K562 (cell line): ENCODE results near the gene CLEC18B.
"Not testable (repeated sequence)": the region's sequence is repeated elsewhere in the genome, so short reads cannot be mapped to it uniquely, and the experiment has no call there.

Experiments
- CTCF ChIP-seq, 3 experiments: IDR thresholded peaks in 2 of 3; conservative IDR thresholded peaks in 1 of 3; 2 replicates each; pipeline ENCODE4 v1.5.1; 2011 to 2012; ENCODE audit warnings: low read length in 3 of 3, mild to moderate bottlenecking in 3 of 3, control low read depth in 2 of 3, improper control_type of control experiment in 1 of 3, inconsistent platforms in 1 of 3, low read depth in 1 of 3, mixed read lengths in 1 of 3, moderate library complexity in 1 of 3; ENCODE audit not compliant: insufficient read depth in 2 of 3
- EGR1 ChIP-seq: fragments of 450-650 bp; conservative IDR thresholded peaks from 2 replicates; pipeline ENCODE4 v1.6.1; 2017; ENCODE audit warnings: mild to moderate bottlenecking
- ELF4 ChIP-seq: fragments of 450-650 bp; formaldehyde crosslinking; IDR thresholded peaks from 2 replicates; pipeline ENCODE4 v1.4.0; 2022; ENCODE audit warnings: missing genetic modification characterization
- GABPB2 ChIP-seq: fragments of 250-450 bp; sonication (Bioruptor Pico); conservative IDR thresholded peaks from 2 replicates; pipeline ENCODE4 v1.5.1; 2021; ENCODE audit warnings: mild to moderate bottlenecking
- NRF1 ChIP-seq, 2 experiments: fragments of 450-650 bp; IDR thresholded peaks in 1 of 2; conservative IDR thresholded peaks in 1 of 2; 2 replicates each; pipeline ENCODE4 v1.6.1; 2014; ENCODE audit warnings: mild to moderate bottlenecking in 2 of 2
- POLR2A ChIP-seq: fragments of 450-650 bp; conservative IDR thresholded peaks from 2 replicates; pipeline ENCODE4 v1.6.1; 2016
- SP1 ChIP-seq: sonication (generic); formaldehyde crosslinking; IDR thresholded peaks from 2 replicates; pipeline ENCODE4 v1.8.1; 2022; ENCODE audit warnings: mild to moderate bottlenecking, missing genetic modification reagents
- TEAD4 ChIP-seq, 2 experiments: sonication (generic) in 1 of 2; formaldehyde crosslinking in 1 of 2; IDR thresholded peaks; 2 replicates each; pipeline versions ENCODE4 v1.6.1 to v1.8.0; 2012 to 2022; ENCODE audit warnings: borderline replicate concordance in 1 of 2, inconsistent platforms in 1 of 2, low read length in 1 of 2, mild to moderate bottlenecking in 1 of 2, missing genetic modification reagents in 1 of 2
- ZNF224 ChIP-seq: sonication (generic); formaldehyde crosslinking; IDR thresholded peaks from 2 replicates; pipeline ENCODE4 v1.8.0; 2022; ENCODE audit warnings: mild to moderate bottlenecking, missing genetic modification reagents

DNA sequence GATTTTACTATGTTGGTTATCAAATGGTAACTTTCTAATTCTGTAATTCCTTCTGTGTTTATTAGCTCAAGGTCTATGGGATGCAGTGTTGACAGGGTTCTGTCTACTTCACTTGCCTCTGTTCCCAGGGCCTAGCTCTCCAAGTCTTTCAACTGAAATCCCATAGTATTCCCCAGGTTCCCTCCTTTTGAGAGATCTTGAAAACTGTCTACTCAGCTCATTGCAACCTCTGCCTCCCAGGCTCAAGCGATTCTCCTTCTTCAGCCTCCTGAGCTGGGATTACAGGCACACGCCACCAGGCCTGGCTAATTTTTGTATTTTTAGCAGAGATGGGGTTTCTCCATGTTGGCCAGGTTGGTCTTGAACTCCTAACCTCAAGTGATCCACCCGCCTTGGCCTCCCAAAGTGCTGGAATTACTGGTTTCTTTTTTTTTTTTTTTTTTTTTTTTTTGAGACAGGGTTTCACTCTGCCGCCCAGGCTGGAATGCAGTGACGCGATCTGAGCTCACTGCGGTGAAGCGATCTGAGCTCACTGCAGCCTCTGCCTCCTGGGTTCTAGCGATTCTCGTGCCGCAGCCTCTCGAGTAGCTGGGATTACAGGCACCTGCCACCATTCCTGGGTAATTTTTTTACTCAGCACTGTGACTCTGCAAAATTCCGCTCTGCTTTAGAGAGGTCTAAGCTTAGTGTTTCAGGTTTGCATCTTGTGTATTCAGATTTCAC, 22.5 kb upstream of the CLEC18B start:
- not testable (repeated sequence) for TF ChIP-seq GABPB2 (CRISPR knock-in tag); POLR2A; ELF4 (CRISPR knock-in tag); ZNF224; SP1 (CRISPR knock-in tag); EGR1; CTCF (IDR thresholded peaks at IDR 0.05 in 2 of 3, conservative IDR thresholded peaks at IDR 0.05 in 1 of 3; ENCODE audit: insufficient read depth in 2 of 3, low read depth in 1 of 3, low read length in 3 of 3); NRF1 (conservative IDR thresholded peaks at IDR 0.05 in 1 of 2, IDR thresholded peaks at IDR 0.05 in 1 of 2); TEAD4 (IDR thresholded peaks at IDR 0.05; ENCODE audit: low read length); TEAD4 (CRISPR knock-in tag; IDR thresholded peaks at IDR 0.05; ENCODE audit: borderline replicate concordance)
